HEK293 (cell line): ENCODE measurements around the gene ABHD14A.
"Not testable (repeated sequence)": the region's sequence is repeated elsewhere in the genome, so short reads cannot be mapped to it uniquely, and the experiment has no call there.

ENCODE experiments used
- CTCF ChIA-PET: fragments of 350-600 bp; formaldehyde crosslinking; extraction: SDS; loops from one replicate; lab custom pipeline; 2021; ENCODE audit warnings: antibody characterized with exemption; lab: Yijun Ruan, JAX
- POLR2A ChIA-PET: fragments of 300-600 bp; formaldehyde crosslinking; extraction: SDS; loops from one replicate; lab custom pipeline; 2020; ENCODE audit warnings: antibody characterized with exemption, inconsistent platforms; lab: Yijun Ruan, JAX
- H3K27ac ChIP-seq: fragments of 200-500 bp; sonication (Bioruptor generic); 2 replicates; pipeline ENCODE4 v1.5.1; 2014; ENCODE audit warnings: low read depth, low read length, control low read depth, inconsistent platforms; ENCODE audit errors: extremely low read depth
- H3K36me3 ChIP-seq, 2 experiments: fragments of 200-500 bp in 1 of 2; sonication (Bioruptor generic) in 1 of 2; 1 replicate in 1 of 2; 2 replicates in 1 of 2; pipeline ENCODE4 v1.5.1; 2014 to 2017; ENCODE audit warnings: inconsistent platforms in 2 of 2, low read length in 2 of 2; ENCODE audit not compliant: control insufficient read depth in 2 of 2, insufficient read depth in 1 of 2
- H3K4me1 ChIP-seq: fragments of 200-500 bp; sonication (Bioruptor generic); 2 replicates; pipeline ENCODE4 v1.5.1; 2014; ENCODE audit warnings: mild to moderate bottlenecking, low read length, inconsistent platforms; ENCODE audit not compliant: control insufficient read depth, insufficient read depth
- H3K4me3 ChIP-seq: 2 replicates; pipeline ENCODE4 v1.5.1; 2011; ENCODE audit warnings: low read depth, mild to moderate bottlenecking, control low read depth, low read length, moderate library complexity
- H3K9me3 ChIP-seq: fragments of 200-500 bp; sonication (Bioruptor generic); 2 replicates; pipeline ENCODE4 v1.5.1; 2014; ENCODE audit warnings: low read depth, low read length, inconsistent platforms; ENCODE audit not compliant: control insufficient read depth, insufficient read depth
- KLF1 ChIP-seq: fragments of 450-650 bp; formaldehyde crosslinking; IDR thresholded peaks from 2 replicates; pipeline ENCODE4 v1.5.1; 2016; ENCODE audit warnings: missing biosample characterization, missing genetic modification characterization
- PRDM1 ChIP-seq: fragments of 450-650 bp; formaldehyde crosslinking; IDR thresholded peaks from 2 replicates; pipeline ENCODE4; 2016; ENCODE audit warnings: missing biosample characterization, missing genetic modification characterization
- ZBTB48 ChIP-seq: fragments of 450-650 bp; formaldehyde crosslinking; IDR thresholded peaks from 2 replicates; pipeline ENCODE4 v1.5.1; 2016; ENCODE audit warnings: missing biosample characterization, missing genetic modification characterization
- ZNF174 ChIP-seq: fragments of 450-650 bp; formaldehyde crosslinking; IDR thresholded peaks from 2 replicates; pipeline ENCODE4 v1.5.0; 2017; ENCODE audit warnings: missing biosample characterization, mild to moderate bottlenecking, missing genetic modification characterization
- ZNF202 ChIP-seq: fragments of 450-650 bp; formaldehyde crosslinking; IDR thresholded peaks from 2 replicates; pipeline ENCODE4 v1.5.1; 2016; ENCODE audit warnings: missing biosample characterization, missing genetic modification characterization, borderline replicate concordance
- ZNF23 ChIP-seq: fragments of 450-650 bp; formaldehyde crosslinking; IDR thresholded peaks from 2 replicates; pipeline ENCODE4 v1.5.1; 2016; ENCODE audit warnings: missing biosample characterization, missing genetic modification characterization, borderline replicate concordance
- ZNF292 ChIP-seq: fragments of 450-650 bp; formaldehyde crosslinking; IDR thresholded peaks from 2 replicates; pipeline ENCODE4 v1.5.1; 2016; ENCODE audit warnings: low read depth, missing biosample characterization, missing genetic modification characterization, borderline replicate concordance
- ZNF302 ChIP-seq: fragments of 450-650 bp; formaldehyde crosslinking; IDR thresholded peaks from 2 replicates; pipeline ENCODE4 v1.5.1; 2016; ENCODE audit warnings: missing biosample characterization, missing genetic modification characterization, low read depth
- ZNF658 ChIP-seq: fragments of 450-650 bp; formaldehyde crosslinking; IDR thresholded peaks from 2 replicates; pipeline ENCODE4; 2016; ENCODE audit warnings: missing biosample characterization, missing genetic modification characterization
- ZSCAN23 ChIP-seq: fragments of 450-650 bp; formaldehyde crosslinking; IDR thresholded peaks from 2 replicates; pipeline ENCODE4 v1.5.1; 2016; ENCODE audit warnings: missing biosample characterization, missing genetic modification characterization
- TF ChIP-seq, protein P1 (sequence below): fragments of 450-650 bp; formaldehyde crosslinking; IDR thresholded peaks from 2 replicates; pipeline ENCODE4 v1.5.1; 2016; ENCODE audit warnings: missing biosample characterization, missing genetic modification characterization
- TF ChIP-seq, protein P2 (sequence below): fragments of 450-650 bp; formaldehyde crosslinking; IDR thresholded peaks from 2 replicates; pipeline ENCODE4 v1.5.1; 2017; ENCODE audit warnings: missing biosample characterization, missing genetic modification characterization

Gene ABHD14A

DNA sequence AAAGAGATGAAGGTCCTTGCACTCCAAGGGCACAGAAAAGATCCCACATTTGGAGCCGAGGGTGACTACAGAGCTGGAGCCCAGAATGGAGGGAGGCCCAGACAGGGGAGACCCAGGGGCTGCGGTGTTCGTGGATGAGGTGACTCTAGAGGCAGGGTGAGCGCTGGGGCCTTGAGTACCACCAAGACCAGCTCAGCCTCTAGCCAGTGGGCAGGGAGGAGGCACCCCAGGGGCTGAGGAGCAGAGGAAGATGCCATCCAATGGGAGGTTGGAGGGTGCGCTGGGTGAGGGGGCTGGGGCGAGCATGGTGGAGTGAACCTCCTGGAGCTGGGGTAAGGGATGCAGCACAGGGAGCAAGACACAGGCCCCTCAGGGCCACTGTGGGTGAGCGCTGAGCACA lies 46.4 kb upstream of the ABHD14A start (continued):
- no peak for TF ChIP-seq ZSCAN23
- TF ChIP-seq, all 188 proteins: peak for 0

DNA sequence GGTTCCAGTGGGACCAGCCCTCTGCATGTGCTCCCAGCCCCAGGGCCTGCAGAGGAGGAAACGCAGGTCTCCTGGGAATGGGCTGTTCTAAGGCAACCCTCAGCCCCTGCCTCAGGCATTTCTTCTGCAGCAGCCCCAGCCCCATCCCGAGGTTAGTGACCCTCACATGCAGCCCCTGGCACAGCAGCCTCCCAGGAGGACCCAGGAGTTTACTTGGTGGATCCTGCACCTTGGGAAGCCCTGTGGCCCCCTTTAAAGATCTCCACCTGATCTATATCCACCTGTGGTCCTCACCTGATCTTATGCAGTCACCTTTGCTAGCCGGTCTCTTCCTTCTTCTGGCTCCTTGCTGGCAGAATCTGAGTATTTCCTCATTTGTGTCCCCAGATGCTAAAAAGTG lies 45.9 kb upstream of the ABHD14A start:
- CTCF ChIA-PET, H3K4me3 ChIP-seq, H3K27ac ChIP-seq, H3K4me1 ChIP-seq, H3K9me3 ChIP-seq, POLR2A ChIA-PET: not testable (repeated sequence)
- H3K36me3 ChIP-seq = peaks cover 0 to 13% of the 10 kb centered on the region in 2 experiments; a peak in 1 of 3 replicates

DNA sequence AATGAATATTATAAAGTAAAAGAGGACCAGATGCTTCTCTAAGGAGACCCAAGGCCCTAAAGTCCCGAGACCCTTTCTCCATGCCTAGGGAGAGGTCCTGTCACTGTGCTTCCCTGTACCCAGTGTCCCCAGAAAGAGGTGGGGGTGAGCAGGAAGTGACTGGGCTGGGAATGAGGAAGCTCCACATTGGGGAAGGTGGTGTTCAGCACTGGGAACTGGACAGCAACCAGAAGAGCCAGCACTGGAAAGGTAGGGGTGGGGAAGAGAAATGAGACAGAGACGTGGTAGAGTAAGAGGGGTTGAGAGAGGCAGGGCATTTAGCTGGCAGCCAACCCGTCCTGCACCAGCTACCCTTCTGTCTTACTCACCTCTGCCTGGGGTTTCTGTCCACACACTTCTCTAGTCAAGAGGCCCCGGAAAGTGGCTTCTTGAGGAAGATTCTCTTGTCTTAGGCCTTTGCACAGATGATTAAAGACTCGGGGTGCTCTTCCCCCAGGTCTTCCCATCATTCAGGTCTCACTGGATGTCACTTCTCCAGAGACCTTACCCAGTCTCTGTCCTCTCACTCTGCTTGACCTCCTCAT lies 45.4 kb upstream of the ABHD14A start:
- POLR2A ChIA-PET = no interaction called here
- no peak for TF ChIP-seq KLF1 (tag by site-specific recombination)
- TF ChIP-seq, protein P1, sequence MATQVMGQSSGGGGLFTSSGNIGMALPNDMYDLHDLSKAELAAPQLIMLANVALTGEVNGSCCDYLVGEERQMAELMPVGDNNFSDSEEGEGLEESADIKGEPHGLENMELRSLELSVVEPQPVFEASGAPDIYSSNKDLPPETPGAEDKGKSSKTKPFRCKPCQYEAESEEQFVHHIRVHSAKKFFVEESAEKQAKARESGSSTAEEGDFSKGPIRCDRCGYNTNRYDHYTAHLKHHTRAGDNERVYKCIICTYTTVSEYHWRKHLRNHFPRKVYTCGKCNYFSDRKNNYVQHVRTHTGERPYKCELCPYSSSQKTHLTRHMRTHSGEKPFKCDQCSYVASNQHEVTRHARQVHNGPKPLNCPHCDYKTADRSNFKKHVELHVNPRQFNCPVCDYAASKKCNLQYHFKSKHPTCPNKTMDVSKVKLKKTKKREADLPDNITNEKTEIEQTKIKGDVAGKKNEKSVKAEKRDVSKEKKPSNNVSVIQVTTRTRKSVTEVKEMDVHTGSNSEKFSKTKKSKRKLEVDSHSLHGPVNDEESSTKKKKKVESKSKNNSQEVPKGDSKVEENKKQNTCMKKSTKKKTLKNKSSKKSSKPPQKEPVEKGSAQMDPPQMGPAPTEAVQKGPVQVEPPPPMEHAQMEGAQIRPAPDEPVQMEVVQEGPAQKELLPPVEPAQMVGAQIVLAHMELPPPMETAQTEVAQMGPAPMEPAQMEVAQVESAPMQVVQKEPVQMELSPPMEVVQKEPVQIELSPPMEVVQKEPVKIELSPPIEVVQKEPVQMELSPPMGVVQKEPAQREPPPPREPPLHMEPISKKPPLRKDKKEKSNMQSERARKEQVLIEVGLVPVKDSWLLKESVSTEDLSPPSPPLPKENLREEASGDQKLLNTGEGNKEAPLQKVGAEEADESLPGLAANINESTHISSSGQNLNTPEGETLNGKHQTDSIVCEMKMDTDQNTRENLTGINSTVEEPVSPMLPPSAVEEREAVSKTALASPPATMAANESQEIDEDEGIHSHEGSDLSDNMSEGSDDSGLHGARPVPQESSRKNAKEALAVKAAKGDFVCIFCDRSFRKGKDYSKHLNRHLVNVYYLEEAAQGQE = peak; percentile 98
- TF ChIP-seq, all 188 proteins: peak for 1
- Histone ChIP-seq H3K36me3 (peaks cover 0 to 18% of the 10 kb centered on the region in 2 experiments; a peak in 1 of 3 replicates), H3K27ac (no peak overlapping the region), H3K4me3 (no peak overlapping the region), H3K4me1 (no peaks in the 10 kb centered on the region), H3K9me3 (no peaks in the 10 kb centered on the region)
- CTCF ChIA-PET = no interaction called here

DNA sequence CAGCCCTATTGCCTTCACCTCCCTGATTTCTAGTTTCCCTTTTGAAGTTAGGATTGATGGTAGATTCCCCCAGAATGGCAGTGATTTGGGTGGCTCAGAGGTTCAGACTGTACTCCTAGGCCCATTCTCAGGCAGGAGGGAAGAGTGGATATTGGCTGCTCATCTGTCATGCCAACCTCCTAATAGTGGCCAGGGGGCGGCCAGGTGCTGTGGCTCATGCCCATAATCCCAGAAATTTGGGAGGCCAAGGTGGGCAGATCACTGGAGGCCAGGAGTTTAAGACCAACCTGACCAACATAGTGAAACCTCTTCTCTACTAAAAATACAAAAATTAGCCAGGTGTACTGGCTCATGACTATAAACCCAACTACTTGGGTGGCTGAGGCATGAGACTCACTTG lies 44.4 kb upstream of the ABHD14A start:
- TF ChIP-seq ZNF302 (tag by site-specific recombination) = no peak
- no peak for TF ChIP-seq ZNF23 (tag by site-specific recombination)
- TF ChIP-seq ZNF658 (tag by site-specific recombination) = no peak
- no peak for TF ChIP-seq ZNF292 (tag by site-specific recombination)
- TF ChIP-seq PRDM1 (tag by site-specific recombination) = no peak
- no peak for TF ChIP-seq ZNF202 (tag by site-specific recombination)
- no peak for TF ChIP-seq ZBTB48
- TF ChIP-seq ZNF174 (tag by site-specific recombination) = no peak
- TF ChIP-seq, protein P2, sequence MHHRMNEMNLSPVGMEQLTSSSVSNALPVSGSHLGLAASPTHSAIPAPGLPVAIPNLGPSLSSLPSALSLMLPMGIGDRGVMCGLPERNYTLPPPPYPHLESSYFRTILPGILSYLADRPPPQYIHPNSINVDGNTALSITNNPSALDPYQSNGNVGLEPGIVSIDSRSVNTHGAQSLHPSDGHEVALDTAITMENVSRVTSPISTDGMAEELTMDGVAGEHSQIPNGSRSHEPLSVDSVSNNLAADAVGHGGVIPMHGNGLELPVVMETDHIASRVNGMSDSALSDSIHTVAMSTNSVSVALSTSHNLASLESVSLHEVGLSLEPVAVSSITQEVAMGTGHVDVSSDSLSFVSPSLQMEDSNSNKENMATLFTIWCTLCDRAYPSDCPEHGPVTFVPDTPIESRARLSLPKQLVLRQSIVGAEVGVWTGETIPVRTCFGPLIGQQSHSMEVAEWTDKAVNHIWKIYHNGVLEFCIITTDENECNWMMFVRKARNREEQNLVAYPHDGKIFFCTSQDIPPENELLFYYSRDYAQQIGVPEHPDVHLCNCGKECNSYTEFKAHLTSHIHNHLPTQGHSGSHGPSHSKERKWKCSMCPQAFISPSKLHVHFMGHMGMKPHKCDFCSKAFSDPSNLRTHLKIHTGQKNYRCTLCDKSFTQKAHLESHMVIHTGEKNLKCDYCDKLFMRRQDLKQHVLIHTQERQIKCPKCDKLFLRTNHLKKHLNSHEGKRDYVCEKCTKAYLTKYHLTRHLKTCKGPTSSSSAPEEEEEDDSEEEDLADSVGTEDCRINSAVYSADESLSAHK (tag by site-specific recombination) = no peak
- ChIA-PET CTCF (interaction anchor here (0.6 kb wide), 1 partner anchor 53 kb away, joined by 4 read pairs; the partner anchor contains the start of gene ACY1), POLR2A (no interaction called here)
- H3K9me3 ChIP-seq = no peaks in the 10 kb centered on the region
- no peak overlapping the region for H3K4me3 ChIP-seq
- no peak overlapping the region for H3K27ac ChIP-seq
- no peaks in the 10 kb centered on the region for H3K4me1 ChIP-seq
- peaks cover 0 to 25% of the 10 kb centered on the region in 2 experiments; a peak in 1 of 3 replicates for H3K36me3 ChIP-seq
